GM06990 (cell line): ENCODE data around the gene GATAD2B.

Experiments
- DNase-seq: peaks from one replicate; pipeline ENCODE4 v3.0.0-alpha.2; 2011; ENCODE audit not compliant: insufficient read length; ENCODE audit errors: extremely low read depth
- H3K27me3 ChIP-seq: replicated peaks from 2 replicates; pipeline ENCODE4 v1.6.0; 2011; ENCODE audit warnings: low read length; ENCODE audit not compliant: control insufficient read depth, insufficient read depth
- H3K36me3 ChIP-seq: 2 replicates; pipeline ENCODE4 v1.5.1; 2011; ENCODE audit warnings: low read length; ENCODE audit not compliant: control insufficient read depth, insufficient read depth
- H3K4me3 ChIP-seq: replicated peaks from 2 replicates; pipeline ENCODE4 v1.5.1; 2011; ENCODE audit warnings: low read depth, mild to moderate bottlenecking, control low read depth, low read length
- TF ChIP-seq, protein P1 (sequence below): IDR thresholded peaks from 2 replicates; pipeline ENCODE4 v1.5.1; 2011; ENCODE audit warnings: low read length, control low read depth, mild to moderate bottlenecking, inconsistent platforms; ENCODE audit not compliant: insufficient read depth, poor library complexity, severe bottlenecking

The GATAD2B gene

DNA sequence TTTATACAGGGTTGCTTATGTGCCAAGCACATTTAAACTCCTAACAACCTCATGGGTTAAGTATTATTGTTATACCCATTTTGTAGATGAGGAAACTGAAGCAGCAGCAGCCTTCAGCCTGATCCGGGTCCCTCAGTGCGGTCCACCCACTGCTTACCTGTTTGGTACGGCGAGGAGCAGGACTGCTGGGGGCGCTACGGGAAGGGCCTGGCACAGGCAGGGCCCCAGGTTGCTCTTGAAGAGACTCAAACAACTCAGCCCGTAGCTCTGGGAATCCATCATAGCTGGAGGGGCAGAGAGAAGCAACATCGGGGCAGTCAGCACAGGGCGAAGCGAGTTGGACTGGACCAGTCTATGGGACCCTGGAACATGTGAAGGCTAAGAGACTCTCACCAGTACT, 14.6 kb upstream of the GATAD2B start:
- DNase-seq, result no peak
- peaks cover 69% of the 10 kb centered on the region for H3K36me3 ChIP-seq
- no peak overlapping the region for H3K4me3 ChIP-seq
- H3K27me3 ChIP-seq, result no peaks in the 10 kb centered on the region
- TF ChIP-seq, protein P1, sequence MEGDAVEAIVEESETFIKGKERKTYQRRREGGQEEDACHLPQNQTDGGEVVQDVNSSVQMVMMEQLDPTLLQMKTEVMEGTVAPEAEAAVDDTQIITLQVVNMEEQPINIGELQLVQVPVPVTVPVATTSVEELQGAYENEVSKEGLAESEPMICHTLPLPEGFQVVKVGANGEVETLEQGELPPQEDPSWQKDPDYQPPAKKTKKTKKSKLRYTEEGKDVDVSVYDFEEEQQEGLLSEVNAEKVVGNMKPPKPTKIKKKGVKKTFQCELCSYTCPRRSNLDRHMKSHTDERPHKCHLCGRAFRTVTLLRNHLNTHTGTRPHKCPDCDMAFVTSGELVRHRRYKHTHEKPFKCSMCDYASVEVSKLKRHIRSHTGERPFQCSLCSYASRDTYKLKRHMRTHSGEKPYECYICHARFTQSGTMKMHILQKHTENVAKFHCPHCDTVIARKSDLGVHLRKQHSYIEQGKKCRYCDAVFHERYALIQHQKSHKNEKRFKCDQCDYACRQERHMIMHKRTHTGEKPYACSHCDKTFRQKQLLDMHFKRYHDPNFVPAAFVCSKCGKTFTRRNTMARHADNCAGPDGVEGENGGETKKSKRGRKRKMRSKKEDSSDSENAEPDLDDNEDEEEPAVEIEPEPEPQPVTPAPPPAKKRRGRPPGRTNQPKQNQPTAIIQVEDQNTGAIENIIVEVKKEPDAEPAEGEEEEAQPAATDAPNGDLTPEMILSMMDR, result no peak

DNA sequence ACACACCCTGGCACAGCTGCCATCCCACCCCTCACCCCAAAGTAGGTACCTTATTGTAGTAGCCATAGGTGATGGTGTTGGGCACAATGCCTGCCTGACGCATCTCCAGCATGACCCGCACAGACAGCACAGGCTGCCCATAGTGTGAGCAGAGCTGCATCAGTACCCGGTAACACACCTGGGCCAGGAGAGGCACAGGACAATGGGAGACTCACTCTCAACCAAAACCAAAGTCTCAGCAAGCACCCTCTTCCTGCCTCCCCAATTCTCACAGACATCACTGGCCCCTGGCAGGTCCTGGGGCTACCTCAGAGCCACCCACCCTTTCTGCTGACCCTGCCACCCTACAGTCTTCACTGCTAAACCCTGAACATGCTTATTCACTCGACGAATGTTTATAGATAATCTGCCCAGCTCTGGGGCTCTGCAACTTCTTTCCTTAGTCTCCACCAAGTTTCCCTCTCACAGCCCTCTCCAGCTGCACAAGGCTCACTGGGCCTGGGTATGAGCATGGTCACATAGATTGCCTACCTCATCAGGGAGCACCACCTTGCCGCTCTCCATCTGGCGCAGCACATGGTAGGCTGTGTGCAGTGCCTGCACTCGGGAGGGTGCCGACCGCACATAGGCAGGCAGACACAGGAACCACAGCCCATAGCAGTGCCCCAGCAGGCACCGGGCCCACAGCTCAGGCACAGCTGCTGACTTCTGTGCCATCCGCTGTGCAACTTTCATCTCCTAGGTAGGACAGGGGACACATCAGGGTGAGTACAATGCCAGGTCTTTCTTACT, 13.4 kb upstream of the GATAD2B start:
- Histone ChIP-seq H3K36me3 (peaks cover 65% of the 10 kb centered on the region), H3K27me3 (no peaks in the 10 kb centered on the region), H3K4me3 (no peak overlapping the region)
- TF ChIP-seq, protein P1, result no peak
- no peak for DNase-seq

DNA sequence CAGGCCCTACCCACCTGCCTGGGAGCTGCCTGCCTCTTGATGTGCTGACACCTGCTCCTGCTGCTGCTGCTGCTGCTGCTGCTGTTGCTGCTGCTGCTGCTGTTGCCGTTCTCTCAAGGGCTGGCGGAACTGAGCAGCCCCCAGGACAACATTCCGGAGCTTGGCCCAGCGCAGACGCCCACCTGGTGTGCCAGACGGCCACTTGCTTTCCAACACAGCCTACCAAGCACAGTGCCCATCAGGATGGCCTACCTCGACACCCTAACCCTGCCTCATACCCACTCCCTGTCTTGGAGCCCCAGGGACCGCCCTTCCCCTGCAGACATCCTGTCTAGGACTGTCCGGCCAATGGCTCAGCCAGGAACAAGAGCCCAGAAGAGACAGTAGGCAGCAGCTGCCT, 12.0 kb upstream of the GATAD2B start:
- Histone ChIP-seq H3K27me3 (no peaks in the 10 kb centered on the region), H3K36me3 (peaks cover 60% of the 10 kb centered on the region), H3K4me3 (no peak overlapping the region)
- DNase-seq, result no peak
- TF ChIP-seq, protein P1, result no peak

DNA sequence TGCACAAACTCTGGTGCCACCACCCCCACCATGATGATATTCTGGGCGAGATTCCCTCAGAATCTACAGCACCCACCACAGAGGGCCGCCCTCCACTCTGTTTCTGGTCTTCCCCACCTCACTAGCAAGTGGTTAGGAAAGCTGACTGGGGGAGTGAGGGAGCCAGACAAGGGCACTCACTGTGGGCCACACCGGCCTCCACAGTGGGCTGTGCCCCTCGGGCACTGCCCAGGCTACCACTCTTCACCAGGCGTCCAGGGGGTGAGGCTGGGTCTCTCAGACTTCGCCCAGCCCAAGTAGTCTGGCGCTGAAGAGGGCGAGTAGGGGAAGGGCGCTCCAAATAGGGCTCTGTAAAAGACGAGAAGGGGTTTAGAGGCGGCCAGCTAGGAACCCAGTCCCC, 11.2 kb upstream of the GATAD2B start:
- TF ChIP-seq, protein P1, result no peak
- Histone ChIP-seq H3K27me3 (no peaks in the 10 kb centered on the region), H3K4me3 (no peak overlapping the region), H3K36me3 (peaks cover 55% of the 10 kb centered on the region)
- DNase-seq, result no peak

DNA sequence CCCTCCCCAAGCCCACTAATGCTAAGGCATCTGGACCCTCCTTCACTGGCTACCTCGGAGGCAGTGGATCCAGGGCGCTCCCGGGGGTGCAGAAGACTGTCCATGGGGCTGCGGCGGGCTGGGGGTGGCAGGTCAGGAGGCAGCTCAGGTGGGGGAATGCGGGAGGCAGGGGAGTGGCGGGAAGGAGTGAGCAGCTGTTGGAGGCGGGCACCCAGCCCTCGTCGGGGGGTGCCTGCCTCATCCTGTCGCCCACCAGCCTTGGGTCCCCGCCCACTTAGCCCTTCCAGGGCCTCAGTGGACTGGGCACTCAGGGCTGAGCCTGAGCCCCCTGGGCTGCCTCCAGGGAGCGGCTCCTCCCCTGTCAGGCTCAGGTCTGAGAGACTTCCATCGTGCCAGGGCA, 10.7 kb upstream of the GATAD2B start:
- TF ChIP-seq, protein P1, result no peak
- Histone ChIP-seq H3K36me3 (peaks cover 52% of the 10 kb centered on the region), H3K27me3 (no peaks in the 10 kb centered on the region), H3K4me3 (no peak overlapping the region)
- DNase-seq, result no peak
